GM06990 (cell line): Measurements from ENCODE around the gene PACC1.

Experiments used
- DNase-seq: peaks from one replicate; pipeline ENCODE4 v3.0.0-alpha.2; 2011; ENCODE audit not compliant: insufficient read length; ENCODE audit errors: extremely low read depth
- H3K27me3 ChIP-seq: replicated peaks from 2 replicates; pipeline ENCODE4 v1.6.0; 2011; ENCODE audit warnings: low read length; ENCODE audit not compliant: control insufficient read depth, insufficient read depth
- H3K36me3 ChIP-seq: 2 replicates; pipeline ENCODE4 v1.5.1; 2011; ENCODE audit warnings: low read length; ENCODE audit not compliant: control insufficient read depth, insufficient read depth
- H3K4me3 ChIP-seq: replicated peaks from 2 replicates; pipeline ENCODE4 v1.5.1; 2011; ENCODE audit warnings: low read depth, mild to moderate bottlenecking, control low read depth, low read length
- CTCF ChIP-seq: IDR thresholded peaks from 2 replicates; pipeline ENCODE4 v1.5.1; 2011; ENCODE audit warnings: low read length, control low read depth, mild to moderate bottlenecking, inconsistent platforms; ENCODE audit not compliant: insufficient read depth, poor library complexity, severe bottlenecking

Gene PACC1

GRCh38 chr1:212430416-212430815 is 15.7 kb upstream of the PACC1 start:
- H3K4me3 ChIP-seq, result no peak overlapping the region
- no peak for DNase-seq
- no peaks in the 10 kb centered on the region for H3K27me3 ChIP-seq
- TF ChIP-seq CTCF, result no peak
- H3K36me3 ChIP-seq, result no peaks in the 10 kb centered on the region

- TF ChIP-seq CTCF, result no peak
- Histone ChIP-seq H3K4me3 (no peak overlapping the region), H3K36me3 (no peaks in the 10 kb centered on the region), H3K27me3 (no peaks in the 10 kb centered on the region; the same call in 1 of the 2 replicates)
- DNase-seq, result no peak
Observed at GRCh38 chr1:212428496-212428895, 13.8 kb upstream of the PACC1 start.

- Histone ChIP-seq H3K4me3 (no peak overlapping the region), H3K27me3 (no peaks in the 10 kb centered on the region; the same call in 1 of the 2 replicates), H3K36me3 (no peaks in the 10 kb centered on the region)
- TF ChIP-seq CTCF, result no peak
- no peak for DNase-seq
Observed at GRCh38 chr1:212423879-212424278, 9.2 kb upstream of the PACC1 start.

GRCh38 chr1:212421165-212421564 is 6.5 kb upstream of the PACC1 start:
- TF ChIP-seq CTCF, result no peak
- H3K4me3 ChIP-seq, result no peak overlapping the region
- no peaks in the 10 kb centered on the region; the same call in 1 of the 2 replicates for H3K27me3 ChIP-seq
- no peaks in the 10 kb centered on the region for H3K36me3 ChIP-seq
- no peak for DNase-seq

GRCh38 chr1:212415107-212415841 is 588 bp upstream of the PACC1 start:
- peak overlapping the region; percentile 27 for H3K4me3 ChIP-seq
- peak; percentile 27 for DNase-seq

More at GRCh38 chr1:212415107-212415841, 588 bp upstream of the PACC1 start:
- TF ChIP-seq CTCF, result no peak
- H3K27me3 ChIP-seq, result no peaks in the 10 kb centered on the region
- peaks cover 1% of the 10 kb centered on the region; the same call in 1 of the 2 replicates for H3K36me3 ChIP-seq
